Right lobe of liver (tissue), 6 donors: ENCODE data around the gene CCDC38. TPM values are rescaled to one million over a fixed set of nuclear protein-coding genes. Genes with fewer than 3 reads are reported as not detected.
A peak's percentile ranks its signal among the peaks of the same experiment; 100 is the strongest.

Experiments
- ATAC-seq, 4 donors: fragments of 200-7000 bp; cut with Tn5 transposase; one replicate each; pipeline ENCODE4 v1.9.1; 2020; ENCODE audit warnings: mild to moderate bottlenecking in 4 of 4, moderate library complexity in 4 of 4
- DNase-seq, 3 donors: peaks; one replicate each; pipeline ENCODE4 v3.0.0-alpha.2; 2020
- H3K27ac ChIP-seq, 3 donors: fragments of 200-600 bp; one replicate each; pipeline ENCODE4 v1.8.0; 2022
- H3K27me3 ChIP-seq, 2 donors: fragments of 200-600 bp; one replicate each; pipeline ENCODE4 v1.8.0; 2022
- H3K36me3 ChIP-seq, 4 donors: fragments of 200-600 bp; sonication (generic) in 1 of 4; one replicate each; pipeline versions ENCODE4 v1.5.1 to v1.8.0; 2017 to 2022; ENCODE audit warnings: control low read depth in 1 of 4
- H3K4me1 ChIP-seq, 4 donors: fragments of 200-600 bp; sonication (generic) in 1 of 4; one replicate each; pipeline versions ENCODE4 v1.5.1 to v1.8.0; 2017 to 2022; ENCODE audit warnings: control low read depth in 1 of 4
- H3K4me3 ChIP-seq, 3 donors: fragments of 200-600 bp; one replicate each; pipeline ENCODE4 v1.8.0; 2022
- H3K9me3 ChIP-seq, 4 donors: fragments of 200-600 bp; sonication (generic) in 1 of 4; one replicate each; pipeline versions ENCODE4 v1.5.1 to v1.8.0; 2017 to 2022; ENCODE audit warnings: control low read depth in 1 of 4
- POLR2A ChIP-seq: fragments of 450-650 bp; IDR thresholded peaks from one replicate; pipeline ENCODE4 v1.6.1; 2017; ENCODE audit warnings: antibody characterized with exemption, mild to moderate bottlenecking
- WGBS: methylation state at CpG from one replicate; pipeline ENCODE4 v1.1.6; 2018; ENCODE audit warnings: low coverage, low lambda C conversion rate; ENCODE audit not compliant: insufficient coverage; ENCODE audit errors: missing lambda C conversion rate; 5-methylcytosine and 5-hydroxymethylcytosine counted together
- intact Hi-C, 2 donors: fragments of 100-400 bp; cut with DNase I; formaldehyde crosslinking; loops; one replicate each; pipeline versions ENCODE4 v1.11.2 to v1.14.1; 2022
- long read RNA-seq: library from polyadenylated mRNA; unstranded; transcript quantifications from one replicate; pipeline ENCODE4 v2.0.0, GENCODE V29; 2019
- total RNA-seq, 6 experiments: library from RNA; depleted of rRNA in 2 of 6; stranded (reverse); fragments of >200 nt in 2 of 6; fragmentation: NEBNext Ultra II Directional in 3 of 6; extraction: Animal tissue kit (Norgen Biotek cat#: 25700) in 3 of 6; gene quantifications; one replicate each; pipeline versions ENCODE4 v1.1.0 to v1.2.4, GENCODE V29; 2016 to 2023
- TF ChIP-seq, protein P1 (sequence below), 4 donors: fragments of 200-600 bp in 3 of 4; fragments of 450-650 bp in 1 of 4; IDR thresholded peaks; one replicate each; pipeline versions ENCODE4 v1.5.1 to v1.8.0; 2016 to 2022; ENCODE audit warnings: antibody characterized with exemption in 4 of 4, mild to moderate bottlenecking in 2 of 4
- donor health status: DM: no; HTN: yes; CAD: no.
- donor health status: DM: no; HTN: no; CAD: no.
- donor health status: DM: no; HTN: no; CAD: no.
- donor health status: DM: no; HTN: yes; CAD: no.
- donor health status: DM: no; HTN: yes; CAD: no.

Gene CCDC38
- total RNA-seq, result 1 to 10 TPM in 2 of 6 experiments, under 1 TPM in 4; 0.19 to 1.8 (median 0.89) TPM
- long read RNA-seq, result 0 reads

DNA sequence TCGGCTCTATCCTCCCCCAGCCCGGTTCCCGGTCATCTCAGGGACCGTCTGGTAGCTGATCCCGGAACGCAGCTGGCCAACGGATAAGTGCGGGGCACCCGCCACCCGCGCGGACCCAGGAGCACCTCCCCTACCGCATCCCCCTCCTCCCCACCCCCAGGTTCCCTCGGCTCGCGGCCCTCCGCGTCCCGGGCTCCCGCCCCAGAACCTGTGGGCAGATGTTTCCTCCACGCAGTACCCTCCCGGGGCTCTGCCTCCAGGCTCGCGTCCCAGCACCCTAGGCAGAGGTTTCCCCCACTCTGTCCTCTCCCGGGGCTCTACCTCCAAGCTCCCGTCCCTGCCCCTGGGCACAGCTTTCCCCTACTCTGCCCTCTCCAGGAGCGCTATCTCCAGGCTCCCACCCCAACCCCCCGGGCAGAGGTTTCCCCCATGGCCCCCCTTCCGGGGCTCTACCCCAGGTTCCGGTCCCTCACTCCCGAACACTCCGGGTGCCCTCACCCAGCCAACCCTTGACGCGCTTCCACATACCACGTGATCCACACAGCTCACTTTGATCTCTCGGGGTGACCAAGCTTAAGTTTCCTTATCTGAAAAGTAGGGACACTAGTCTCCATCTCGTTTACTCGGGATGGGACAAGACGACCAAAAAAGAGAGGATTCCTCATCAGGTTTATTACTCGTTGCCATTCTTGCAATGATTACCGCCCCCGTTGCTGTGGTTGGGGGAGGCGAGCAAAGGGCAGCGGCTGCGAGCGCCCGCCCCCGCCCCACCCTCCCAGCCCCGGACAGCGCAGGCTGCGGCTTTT lies at the start of gene CCDC38:
TSS of gene CCDC38 (minus strand) at position 91 of the 806 bp plus-strand sequence. CDS start 6,105 bp downstream, outside the sequence.
- no peaks in the 10 kb centered on the region for H3K36me3 ChIP-seq
- intact Hi-C loops, result no loop called here
- TF ChIP-seq, protein P1, sequence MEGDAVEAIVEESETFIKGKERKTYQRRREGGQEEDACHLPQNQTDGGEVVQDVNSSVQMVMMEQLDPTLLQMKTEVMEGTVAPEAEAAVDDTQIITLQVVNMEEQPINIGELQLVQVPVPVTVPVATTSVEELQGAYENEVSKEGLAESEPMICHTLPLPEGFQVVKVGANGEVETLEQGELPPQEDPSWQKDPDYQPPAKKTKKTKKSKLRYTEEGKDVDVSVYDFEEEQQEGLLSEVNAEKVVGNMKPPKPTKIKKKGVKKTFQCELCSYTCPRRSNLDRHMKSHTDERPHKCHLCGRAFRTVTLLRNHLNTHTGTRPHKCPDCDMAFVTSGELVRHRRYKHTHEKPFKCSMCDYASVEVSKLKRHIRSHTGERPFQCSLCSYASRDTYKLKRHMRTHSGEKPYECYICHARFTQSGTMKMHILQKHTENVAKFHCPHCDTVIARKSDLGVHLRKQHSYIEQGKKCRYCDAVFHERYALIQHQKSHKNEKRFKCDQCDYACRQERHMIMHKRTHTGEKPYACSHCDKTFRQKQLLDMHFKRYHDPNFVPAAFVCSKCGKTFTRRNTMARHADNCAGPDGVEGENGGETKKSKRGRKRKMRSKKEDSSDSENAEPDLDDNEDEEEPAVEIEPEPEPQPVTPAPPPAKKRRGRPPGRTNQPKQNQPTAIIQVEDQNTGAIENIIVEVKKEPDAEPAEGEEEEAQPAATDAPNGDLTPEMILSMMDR (IDR thresholded peaks at IDR 0.05), result no peak
- TF ChIP-seq POLR2A, result peak; percentile 72
- WGBS, result under 1% methylated on average over 29 of the region's 51 CpGs
- peak within 1 kb of the TSS; percentile 59 to 98 (median 92) for H3K4me3 ChIP-seq
- peak; percentile 74 to 88 (median 80) for ATAC-seq
- H3K9me3 ChIP-seq, result no peaks in the 10 kb centered on the region
- no peaks in the 10 kb centered on the region for H3K27me3 ChIP-seq
- H3K27ac ChIP-seq, result peak within 1 kb of the TSS; percentile 95 to 100 (median 97)
- DNase-seq, result peak; percentile 86 to 93 (median 93)
- peaks cover 0 to 30% (median 9%) of the 10 kb centered on the region in 4 donors for H3K4me1 ChIP-seq

DNA sequence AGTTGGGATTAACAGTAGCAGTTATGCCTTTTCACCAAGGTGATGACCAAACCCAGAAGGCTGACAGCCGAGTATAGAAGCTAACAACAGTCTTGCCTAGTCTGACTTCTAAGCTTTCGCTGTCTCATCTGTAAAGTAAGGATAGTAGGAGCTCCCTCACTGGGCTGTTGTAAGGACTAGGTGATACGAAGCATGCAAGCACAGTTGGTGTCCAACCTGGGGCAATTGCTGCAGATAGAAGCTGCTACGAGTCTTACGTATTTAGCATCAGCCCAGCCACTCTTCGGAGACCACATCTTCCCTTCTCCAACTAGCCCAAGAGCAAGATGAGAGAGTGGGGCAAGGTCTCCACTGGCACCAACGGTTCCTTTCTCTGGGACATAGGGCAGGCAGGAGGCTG lies 47.7 kb upstream of the CCDC38 start:
- ATAC-seq (peak in 1 of 4 donors; percentile 2), DNase-seq (no peak)
- Histone ChIP-seq H3K36me3 (peaks cover 0 to 56% (median 3%) of the 10 kb centered on the region in 4 donors), H3K27me3 (no peaks in the 10 kb centered on the region), H3K9me3 (no peaks in the 10 kb centered on the region), H3K27ac (no peak overlapping the region), H3K4me1 (peaks cover 0 to 10% (median 0%) of the 10 kb centered on the region in 4 donors), H3K4me3 (no peak overlapping the region)
- peak; percentile 32 for TF ChIP-seq POLR2A
- TF ChIP-seq, protein P1 (IDR thresholded peaks at IDR 0.05), result no peak
- 82% methylated on average over 5 of the region's 7 CpGs for WGBS
- intact Hi-C loops, result loop anchor here in 1 of 2 donors (10.0 kb wide), 1 partner anchor 425 kb away; no protein-coding TSS in a partner anchor

DNA sequence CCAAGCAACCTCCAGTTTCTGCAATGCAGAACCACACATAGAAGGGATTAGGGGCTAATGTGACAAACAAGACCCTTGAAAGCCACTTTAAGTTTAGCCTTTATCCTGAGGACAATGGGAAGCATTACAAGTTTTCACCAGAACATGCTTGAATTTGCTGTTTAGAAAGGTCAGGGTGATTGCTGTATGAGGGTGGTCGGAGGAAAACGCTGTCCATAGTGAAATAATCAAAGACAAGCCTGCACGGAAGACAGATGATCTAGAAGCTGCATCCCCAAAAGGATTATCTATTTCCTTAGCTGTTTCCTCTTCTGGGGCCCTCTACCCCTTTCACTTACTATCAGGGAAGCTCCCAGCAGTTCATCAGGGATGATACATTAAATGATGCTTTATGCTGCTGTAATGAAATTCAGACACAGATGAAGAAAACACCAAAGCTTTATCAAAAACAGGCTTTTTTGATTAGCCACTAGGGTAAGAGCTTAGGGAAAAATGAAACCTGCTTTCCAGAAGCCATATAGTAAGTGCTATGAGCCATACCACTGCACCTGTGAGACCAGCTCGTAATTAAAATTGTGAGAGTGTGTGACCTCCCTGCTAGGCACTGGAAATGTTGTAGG lies 47.2 kb upstream of the CCDC38 start:
- no peak for TF ChIP-seq POLR2A
- TF ChIP-seq, protein P1 (IDR thresholded peaks at IDR 0.05), result no peak
- DNase-seq, result no peak
- Histone ChIP-seq H3K4me3 (no peak overlapping the region), H3K27me3 (no peaks in the 10 kb centered on the region), H3K27ac (no peak overlapping the region), H3K9me3 (no peaks in the 10 kb centered on the region), H3K4me1 (peaks cover 0 to 16% (median 0%) of the 10 kb centered on the region in 4 donors), H3K36me3 (peaks cover 0 to 56% (median 3%) of the 10 kb centered on the region in 4 donors)
- intact Hi-C loops, result loop anchor here in 1 of 2 donors (10.0 kb wide), 1 partner anchor 425 kb away; no protein-coding TSS in a partner anchor
- 79% methylated on average over 4 of the region's 4 CpGs for WGBS
- peak in 1 of 4 donors; percentile 21 for ATAC-seq

DNA sequence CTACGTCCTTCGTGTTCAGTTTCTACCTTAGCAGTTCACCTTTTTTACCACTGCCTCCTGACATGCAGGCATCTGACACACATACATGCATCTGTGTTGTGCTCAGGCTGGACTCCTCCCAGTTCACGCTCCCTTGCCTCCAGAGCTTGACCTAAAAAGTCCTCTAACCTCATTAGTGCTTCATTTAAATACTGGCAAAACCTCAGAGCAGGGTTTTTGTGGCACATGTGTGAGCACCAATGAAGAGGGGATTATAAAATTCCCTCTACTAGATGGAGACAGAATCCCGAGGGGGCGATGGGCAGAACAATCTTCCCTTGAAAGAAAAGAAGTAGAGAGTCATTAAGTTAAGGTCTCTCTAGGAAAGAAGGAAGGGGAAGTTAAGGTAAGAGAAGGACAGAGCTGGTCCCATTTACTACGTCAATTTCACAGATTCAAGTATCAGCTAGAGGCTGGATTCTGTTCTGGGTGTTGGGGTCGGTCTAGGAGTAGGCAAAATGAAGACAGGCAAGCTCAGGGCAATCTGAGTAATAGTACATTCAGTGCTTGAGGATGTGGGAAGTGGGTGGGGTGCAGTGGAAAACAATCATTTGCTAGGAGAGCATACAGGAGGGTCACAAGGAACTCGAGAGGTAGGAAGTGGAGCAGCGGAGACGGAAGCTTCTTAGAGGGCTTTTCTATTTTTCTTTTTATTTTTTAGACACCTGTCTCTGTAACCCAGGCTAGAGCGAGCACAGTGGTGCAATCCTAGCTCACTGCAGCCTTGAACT lies 46.3 kb upstream of the CCDC38 start:
- no peak for DNase-seq

More for the DNA sequence above, 46.3 kb upstream of the CCDC38 start:
- H3K4me1 ChIP-seq, result peaks cover 0 to 25% (median 0%) of the 10 kb centered on the region in 4 donors
- 79% methylated on average over 11 of the region's 11 CpGs for WGBS
- H3K27ac ChIP-seq, result no peak overlapping the region
- H3K27me3 ChIP-seq, result no peaks in the 10 kb centered on the region
- intact Hi-C loops, result no loop called here
- H3K9me3 ChIP-seq, result no peaks in the 10 kb centered on the region
- TF ChIP-seq, protein P1 (IDR thresholded peaks at IDR 0.05), result no peak
- TF ChIP-seq POLR2A, result no peak
- peaks cover 0 to 48% (median 3%) of the 10 kb centered on the region in 4 donors for H3K36me3 ChIP-seq
- H3K4me3 ChIP-seq, result no peak overlapping the region
- ATAC-seq, result peak in 1 of 4 donors; percentile 26
